Muscle of arm (tissue), 12 donors: Measurements from ENCODE around the gene NCOA7. TPM values are rescaled to one million over a fixed set of nuclear protein-coding genes. Genes with fewer than 3 reads are reported as not detected.

Source experiments
- DNase-seq: peaks from one replicate; pipeline ENCODE4 v3.0.0-alpha.2; 2013
- polyA plus RNA-seq, 12 donors: library from polyadenylated mRNA; unstranded; fragments of 120-200 nt; gene quantifications; one replicate each; pipeline ENCODE4 v1.2.1, GENCODE V29; 2013; ENCODE audit not compliant: insufficient read length in 12 of 12

The NCOA7 gene
- polyA plus RNA-seq, 12 donors, result 6.1 to 21.5 (median 9.1) TPM; not detected in 1

GRCh38 chr6:125809570-125810170 is 18.9 kb downstream of the NCOA7 start:
- no peak for DNase-seq

DNA sequence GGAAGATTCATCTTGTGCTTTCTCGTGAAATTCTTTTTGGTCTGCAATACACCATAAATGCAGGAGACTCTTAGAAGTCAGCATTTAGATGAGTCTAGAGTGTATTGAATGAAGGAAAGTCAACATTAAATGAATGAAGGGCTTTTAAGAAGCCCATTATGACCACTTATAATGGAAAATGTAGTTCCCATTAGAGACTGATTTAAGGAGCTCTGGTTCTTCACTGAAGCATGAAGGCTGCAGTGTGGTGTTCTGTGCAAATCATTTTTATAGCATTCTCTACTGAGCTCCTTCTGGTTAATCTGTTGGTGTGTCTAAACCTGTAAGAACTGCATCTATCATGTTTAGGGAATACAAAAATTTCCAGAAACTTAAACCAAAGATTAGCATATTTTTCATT is 19.7 kb downstream of the NCOA7 start:
- no peak for DNase-seq

DNA sequence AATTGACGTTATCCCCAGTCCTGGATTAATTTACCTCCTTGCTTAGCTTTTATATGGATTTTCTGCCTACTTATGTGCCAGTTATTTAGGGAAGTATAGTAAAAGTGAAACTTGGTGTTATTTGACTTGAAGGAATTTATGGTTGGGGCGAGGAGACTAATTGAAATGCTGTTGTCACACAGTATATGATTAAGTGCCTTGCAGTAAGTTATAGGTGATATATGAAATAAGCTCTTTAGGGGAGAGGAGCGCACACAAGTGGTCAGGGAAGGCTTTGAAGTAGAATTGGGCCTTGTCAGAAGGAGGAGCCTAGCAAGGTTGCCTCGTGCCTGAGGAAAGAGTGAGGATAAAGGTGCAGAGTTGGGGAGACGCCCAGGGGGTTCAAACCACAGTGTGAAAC is 20.5 kb downstream of the NCOA7 start:
- no peak for DNase-seq

DNA sequence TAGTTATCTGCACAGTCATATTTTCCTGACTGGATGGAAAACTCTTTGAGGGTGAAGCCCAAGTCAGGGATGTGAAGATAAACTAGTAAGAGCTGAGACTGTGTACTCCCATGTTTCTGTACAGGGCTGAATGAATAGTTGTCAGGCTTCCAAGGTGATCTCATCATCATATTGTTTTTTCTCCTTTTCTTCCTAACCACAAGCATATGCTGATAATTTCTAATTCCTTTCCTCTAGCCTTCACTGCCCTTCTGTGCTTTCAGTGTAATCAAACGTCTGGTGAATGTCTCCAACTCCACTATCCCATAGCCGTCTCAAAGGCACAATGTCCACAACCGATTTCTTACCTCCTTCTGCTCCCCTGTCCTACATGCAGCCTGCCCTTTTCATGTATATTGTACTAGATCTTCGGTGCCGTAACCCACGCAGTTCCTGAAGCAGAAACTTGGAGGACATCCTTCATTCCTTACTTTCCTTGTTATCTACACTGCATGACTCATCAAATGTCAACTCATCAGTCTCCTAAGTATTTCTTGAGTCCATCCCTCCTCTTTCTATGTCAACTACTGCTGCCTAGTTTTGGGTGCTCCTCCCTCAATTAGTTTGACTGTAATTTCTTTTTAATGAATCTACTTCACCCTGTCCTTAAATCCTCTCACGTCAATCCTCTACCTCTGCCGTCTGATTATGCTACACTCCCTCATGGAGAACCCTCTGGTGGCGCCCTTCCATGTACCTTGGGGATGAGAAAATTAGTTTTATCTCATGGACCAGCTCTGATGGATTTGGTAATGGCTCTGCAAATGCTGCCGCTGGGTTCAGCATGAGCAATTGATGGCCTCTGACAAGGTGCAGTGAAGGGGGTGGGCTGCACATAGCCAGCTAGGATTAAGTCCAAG is 21.9 kb downstream of the NCOA7 start:
- peak; percentile 72 for DNase-seq

- DNase-seq, result no peak
Measured at GRCh38 chr6:125814481-125814880, 23.7 kb downstream of the NCOA7 start.

DNA sequence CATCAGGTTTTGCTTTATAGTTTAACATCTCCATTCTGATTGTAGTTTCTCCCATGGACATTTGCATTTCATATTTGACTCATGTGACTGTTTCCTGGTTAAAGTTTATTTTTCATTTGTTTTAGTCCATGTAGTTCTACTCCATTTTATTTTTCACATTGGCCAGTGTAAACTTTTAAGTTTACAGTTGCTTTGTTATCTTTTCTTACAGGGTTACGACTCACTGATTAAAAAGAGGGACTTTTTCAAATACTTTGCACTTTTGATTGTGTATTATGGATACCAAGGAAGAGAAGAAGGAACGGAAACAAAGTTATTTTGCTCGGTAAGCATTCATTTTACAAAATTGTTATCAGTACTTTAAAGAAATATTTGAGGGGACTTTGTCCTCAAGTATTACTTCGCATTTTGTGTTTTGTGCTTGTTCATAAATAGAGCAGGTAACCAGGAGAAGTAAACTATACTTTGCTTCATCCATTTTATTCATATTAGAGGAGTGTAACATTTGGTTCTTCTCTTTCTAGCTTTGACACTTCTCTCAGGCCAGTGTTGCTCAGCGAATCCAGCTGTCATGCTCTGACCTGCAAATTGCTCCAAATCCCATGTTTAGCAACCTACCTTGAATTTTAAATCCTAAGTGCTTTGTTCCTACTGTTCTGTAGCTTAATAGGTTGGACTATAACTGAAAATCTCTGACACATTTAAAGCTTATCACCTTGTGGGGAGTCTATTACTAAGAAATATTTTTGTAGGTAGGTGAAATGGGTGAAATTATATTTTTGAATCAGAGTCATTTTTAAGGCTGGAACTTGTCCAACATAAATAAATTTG is 24.5 kb downstream of the NCOA7 start:
- no peak for DNase-seq

- DNase-seq, result no peak
Measured at GRCh38 chr6:125816828-125817280, 26.1 kb downstream of the NCOA7 start.

- no peak for DNase-seq
Measured at GRCh38 chr6:125818225-125818657, 27.5 kb downstream of the NCOA7 start.

DNA sequence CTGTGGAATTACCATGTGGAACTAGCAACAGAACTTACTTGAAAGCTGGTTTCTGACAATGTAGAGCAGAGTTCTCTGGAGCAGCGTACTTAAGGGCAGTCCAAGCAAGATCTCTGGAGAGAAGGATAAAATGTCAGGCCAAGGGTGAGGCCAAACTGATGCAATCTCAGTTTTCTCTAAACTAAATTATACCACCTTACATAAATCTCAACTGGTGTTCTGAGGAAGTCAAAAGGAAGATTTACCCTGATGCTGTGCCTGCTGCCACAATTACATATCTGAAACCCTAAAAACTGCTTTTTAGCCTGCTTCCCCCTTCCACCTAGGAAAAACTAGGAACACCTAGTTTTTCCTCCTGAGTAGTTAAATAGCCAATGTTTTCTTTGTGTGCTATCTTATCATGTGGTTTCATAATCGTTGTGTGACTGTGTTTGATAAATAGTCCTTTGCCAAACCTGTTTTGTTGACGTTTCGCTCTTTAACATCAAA is 28.1 kb downstream of the NCOA7 start:
- DNase-seq, result no peak

DNA sequence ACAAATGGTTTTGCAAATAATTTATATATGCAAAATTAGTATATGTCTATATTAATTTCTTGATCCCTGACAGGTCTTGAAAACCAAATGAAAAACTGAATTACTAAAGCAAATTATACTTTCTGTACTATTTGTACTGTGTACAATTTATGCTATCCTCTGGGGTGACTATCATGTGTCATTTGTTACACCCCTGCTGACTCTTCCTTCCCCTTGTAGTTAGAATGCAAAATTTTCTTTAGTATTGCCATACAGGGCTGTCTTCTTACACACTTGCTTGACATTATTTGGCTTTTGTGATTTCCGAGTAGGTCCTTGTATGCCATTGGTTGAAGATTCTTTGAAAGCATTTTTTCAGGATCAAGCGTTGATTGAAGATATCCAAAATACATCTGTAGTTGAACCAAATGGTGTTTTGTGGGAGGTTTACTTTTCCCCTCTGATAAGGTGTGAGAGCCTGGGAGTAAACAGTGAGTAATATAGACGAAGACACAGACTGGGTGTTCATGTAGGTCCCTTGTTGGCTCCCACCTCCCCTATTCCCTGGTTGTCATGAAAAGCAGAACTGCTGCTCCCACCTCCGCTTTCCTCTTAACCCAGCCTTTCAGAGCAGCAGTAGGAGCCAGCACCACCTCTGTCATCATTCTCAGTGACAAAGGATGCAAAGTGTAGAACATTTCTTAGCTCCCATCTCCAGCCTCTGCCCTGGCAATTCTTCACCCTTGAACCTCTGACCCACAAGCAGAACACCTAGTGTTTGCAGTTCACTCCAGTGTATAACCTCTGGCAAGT is 29.0 kb downstream of the NCOA7 start:
- no peak for DNase-seq

- DNase-seq, result no peak
Measured at GRCh38 chr6:125821825-125822281, 31.1 kb downstream of the NCOA7 start.

GRCh38 chr6:125823180-125823579 is 32.4 kb downstream of the NCOA7 start:
- DNase-seq, result no peak

- DNase-seq, result no peak
Measured at GRCh38 chr6:125824946-125825771, 34.4 kb downstream of the NCOA7 start.

- no peak for DNase-seq
Measured at GRCh38 chr6:125826695-125827463, 36.1 kb downstream of the NCOA7 start.

- DNase-seq, result no peak
Measured at GRCh38 chr6:125827788-125828320, 37.1 kb downstream of the NCOA7 start.

- DNase-seq, result no peak
Measured at GRCh38 chr6:125828476-125829039, 37.8 kb downstream of the NCOA7 start.

GRCh38 chr6:125829433-125829832 is 38.7 kb downstream of the NCOA7 start:
- DNase-seq, result no peak

GRCh38 chr6:125831659-125832058 is 40.9 kb downstream of the NCOA7 start:
- DNase-seq, result no peak
